Measurements from ENCODE around the gene ADCY3.

DNA sequence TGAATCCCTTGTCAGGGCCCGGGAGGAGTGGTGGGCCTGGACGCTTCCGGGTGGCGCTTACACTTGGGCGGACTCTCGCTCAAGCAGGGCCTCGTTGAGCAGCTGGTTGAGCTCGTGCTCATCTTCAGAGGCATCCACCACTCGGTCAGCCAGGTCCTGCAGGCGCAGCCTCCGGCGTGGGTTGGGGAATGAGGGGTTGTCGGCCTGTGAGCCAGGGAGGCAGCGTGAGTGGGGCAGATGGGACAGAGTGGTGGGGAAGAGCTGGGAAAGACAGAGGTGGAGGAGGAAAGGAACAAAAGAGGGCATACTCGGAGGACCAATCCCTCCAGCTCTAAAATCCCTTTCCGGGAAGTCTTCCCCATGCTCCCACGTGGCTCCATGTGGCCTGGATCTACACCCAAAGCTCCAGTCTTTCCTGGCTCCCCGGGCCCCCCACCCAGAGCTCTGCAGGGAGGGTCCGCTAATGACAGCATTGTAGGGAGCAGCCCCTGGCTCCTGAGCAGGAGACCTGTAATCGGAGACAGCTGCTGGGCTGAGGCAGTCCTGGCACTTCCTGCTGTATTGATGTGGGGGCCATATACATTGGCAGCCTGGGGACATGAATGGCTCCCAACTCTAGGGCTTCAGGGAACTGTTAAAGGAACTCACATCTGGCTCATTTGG is 85.2 kb downstream of the ADCY3 start:
- TF ChIP-seq, protein P1, sequence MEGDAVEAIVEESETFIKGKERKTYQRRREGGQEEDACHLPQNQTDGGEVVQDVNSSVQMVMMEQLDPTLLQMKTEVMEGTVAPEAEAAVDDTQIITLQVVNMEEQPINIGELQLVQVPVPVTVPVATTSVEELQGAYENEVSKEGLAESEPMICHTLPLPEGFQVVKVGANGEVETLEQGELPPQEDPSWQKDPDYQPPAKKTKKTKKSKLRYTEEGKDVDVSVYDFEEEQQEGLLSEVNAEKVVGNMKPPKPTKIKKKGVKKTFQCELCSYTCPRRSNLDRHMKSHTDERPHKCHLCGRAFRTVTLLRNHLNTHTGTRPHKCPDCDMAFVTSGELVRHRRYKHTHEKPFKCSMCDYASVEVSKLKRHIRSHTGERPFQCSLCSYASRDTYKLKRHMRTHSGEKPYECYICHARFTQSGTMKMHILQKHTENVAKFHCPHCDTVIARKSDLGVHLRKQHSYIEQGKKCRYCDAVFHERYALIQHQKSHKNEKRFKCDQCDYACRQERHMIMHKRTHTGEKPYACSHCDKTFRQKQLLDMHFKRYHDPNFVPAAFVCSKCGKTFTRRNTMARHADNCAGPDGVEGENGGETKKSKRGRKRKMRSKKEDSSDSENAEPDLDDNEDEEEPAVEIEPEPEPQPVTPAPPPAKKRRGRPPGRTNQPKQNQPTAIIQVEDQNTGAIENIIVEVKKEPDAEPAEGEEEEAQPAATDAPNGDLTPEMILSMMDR (conservative IDR thresholded peaks at IDR 0.05; ENCODE audit: low read length), result no peak
- TF ChIP-seq EZH2phosphoT487 (IDR thresholded peaks at IDR 0.05; ENCODE audit: borderline replicate concordance), result no peak

Measured in Loucy (cell line).